Neural progenitor cell (in vitro differentiated cells): ENCODE measurements around the gene TRAM2. TPM values are rescaled to one million over a fixed set of nuclear protein-coding genes. Genes with fewer than 3 reads are reported as not detected.

Experiments
- DNase-seq: peaks from one replicate; pipeline ENCODE4 v3.0.0-alpha.2; 2016; ENCODE audit warnings: low spot score
- H2AFZ ChIP-seq: fragments of 200-600 bp; sonication (generic); replicated peaks from 2 replicates; pipeline ENCODE4 v1.6.1; 2016; ENCODE audit warnings: antibody characterized with exemption
- H3F3A ChIP-seq: fragments of 200-600 bp; sonication (generic); 2 replicates; pipeline ENCODE4 v1.6.1; 2016; ENCODE audit warnings: antibody characterized with exemption, low read depth
- H3K27ac ChIP-seq: fragments of 200-600 bp; sonication (generic); 2 replicates; pipeline ENCODE4 v1.5.1; 2016; ENCODE audit warnings: mild to moderate bottlenecking
- H3K27me3 ChIP-seq: fragments of 200-600 bp; sonication (generic); 2 replicates; pipeline ENCODE4 v1.6.1; 2016; ENCODE audit warnings: mild to moderate bottlenecking, moderate library complexity
- H3K36me3 ChIP-seq: fragments of 200-600 bp; sonication (generic); 2 replicates; pipeline ENCODE4 v1.5.1; 2016
- H3K4me1 ChIP-seq: fragments of 200-600 bp; sonication (generic); 2 replicates; pipeline ENCODE4 v1.6.1; 2016; ENCODE audit warnings: mixed run types
- H3K4me2 ChIP-seq: fragments of 200-600 bp; sonication (generic); 2 replicates; pipeline ENCODE4 v1.6.1; 2016
- H3K4me3 ChIP-seq: fragments of 200-600 bp; sonication (generic); 2 replicates; pipeline ENCODE4 v1.5.1; 2016
- H3K79me2 ChIP-seq: fragments of 200-600 bp; sonication (generic); 2 replicates; pipeline ENCODE4 v1.6.1; 2016; ENCODE audit warnings: low read depth
- H3K9ac ChIP-seq: fragments of 200-600 bp; sonication (generic); 2 replicates; pipeline ENCODE4 v1.6.1; 2016
- H3K9me3 ChIP-seq: fragments of 200-600 bp; sonication (generic); 2 replicates; pipeline ENCODE4 v1.5.1; 2016; ENCODE audit warnings: low read depth
- H4K20me1 ChIP-seq: fragments of 200-600 bp; sonication (generic); 2 replicates; pipeline ENCODE4 v1.6.1; 2016; ENCODE audit warnings: low read depth
- H3K27ac Mint-ChIP-seq: 3 replicates; pipeline ENCODE4 v1.8.0; 2021; ENCODE audit warnings: mixed read lengths
- H3K27me3 Mint-ChIP-seq: 2 replicates; pipeline ENCODE4 v1.8.0; 2022; ENCODE audit warnings: low read depth, mild to moderate bottlenecking, inconsistent platforms, moderate library complexity, mixed read lengths; ENCODE audit not compliant: insufficient read depth
- H3K36me3 Mint-ChIP-seq: 3 replicates; pipeline ENCODE4 v1.8.0; 2021; ENCODE audit warnings: mixed read lengths
- H3K4me1 Mint-ChIP-seq: 3 replicates; pipeline ENCODE4 v1.8.0; 2021; ENCODE audit warnings: mixed read lengths
- H3K4me3 Mint-ChIP-seq: 3 replicates; pipeline ENCODE4 v1.8.0; 2021; ENCODE audit warnings: mild to moderate bottlenecking, moderate library complexity, mixed read lengths
- H3K9me3 Mint-ChIP-seq: 3 replicates; pipeline ENCODE4 v1.8.0; 2020; ENCODE audit warnings: mixed read lengths
- EZH2 ChIP-seq: fragments of 200-600 bp; sonication (generic); IDR thresholded peaks from 2 replicates; pipeline ENCODE4 v1.6.1; 2017; ENCODE audit warnings: antibody characterized with exemption, mild to moderate bottlenecking, moderate library complexity
- EZH2phosphoT487 ChIP-seq: fragments of 200-600 bp; sonication (generic); IDR thresholded peaks from 2 replicates; pipeline ENCODE4 v1.6.1; 2017; ENCODE audit warnings: antibody characterized with exemption
- total RNA-seq: library from RNA; depleted of rRNA; stranded (reverse); fragments of >200 nt; gene quantifications from 2 replicates; pipeline ENCODE4 v1.2.3, GENCODE V29; 2015; ENCODE audit warnings: low replicate concordance
- TF ChIP-seq, protein P1 (sequence below): fragments of 200-600 bp; sonication (generic); IDR thresholded peaks from 2 replicates; pipeline ENCODE4 v1.5.1; 2017; ENCODE audit warnings: antibody characterized with exemption, mild to moderate bottlenecking

TRAM2 gene
- total RNA-seq, 1 donor from 2014 or later = 12.3 TPM

DNA sequence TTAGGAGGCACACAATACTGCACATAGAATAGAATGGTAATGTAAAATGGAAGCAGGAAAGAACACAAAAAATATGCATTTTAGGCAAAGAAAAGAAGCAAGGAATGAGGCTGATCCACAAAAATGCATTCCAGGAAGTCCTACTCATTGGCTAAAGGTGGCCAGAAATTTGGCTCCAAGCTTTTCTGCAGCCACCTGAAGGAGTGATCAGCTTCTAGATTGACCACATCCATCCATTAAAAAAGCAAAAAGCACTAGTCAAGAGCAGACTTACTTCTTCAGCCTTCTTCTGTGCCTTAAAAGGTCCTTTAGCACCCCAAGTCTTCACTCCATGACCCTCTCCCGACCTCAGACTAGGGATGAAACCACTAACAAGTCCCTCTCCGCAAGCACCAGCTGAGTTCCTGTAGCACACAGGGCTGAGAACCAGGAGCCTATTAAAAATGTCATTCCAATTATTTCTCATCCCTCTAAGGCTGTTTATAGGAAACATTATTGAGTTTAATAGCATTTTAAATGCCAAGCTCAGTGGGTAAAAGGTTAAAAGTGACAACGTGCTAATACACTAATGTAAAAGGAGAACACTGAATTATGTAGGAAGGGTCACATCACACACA lies 36.5 kb downstream of the TRAM2 start:
- TF ChIP-seq, protein P1, sequence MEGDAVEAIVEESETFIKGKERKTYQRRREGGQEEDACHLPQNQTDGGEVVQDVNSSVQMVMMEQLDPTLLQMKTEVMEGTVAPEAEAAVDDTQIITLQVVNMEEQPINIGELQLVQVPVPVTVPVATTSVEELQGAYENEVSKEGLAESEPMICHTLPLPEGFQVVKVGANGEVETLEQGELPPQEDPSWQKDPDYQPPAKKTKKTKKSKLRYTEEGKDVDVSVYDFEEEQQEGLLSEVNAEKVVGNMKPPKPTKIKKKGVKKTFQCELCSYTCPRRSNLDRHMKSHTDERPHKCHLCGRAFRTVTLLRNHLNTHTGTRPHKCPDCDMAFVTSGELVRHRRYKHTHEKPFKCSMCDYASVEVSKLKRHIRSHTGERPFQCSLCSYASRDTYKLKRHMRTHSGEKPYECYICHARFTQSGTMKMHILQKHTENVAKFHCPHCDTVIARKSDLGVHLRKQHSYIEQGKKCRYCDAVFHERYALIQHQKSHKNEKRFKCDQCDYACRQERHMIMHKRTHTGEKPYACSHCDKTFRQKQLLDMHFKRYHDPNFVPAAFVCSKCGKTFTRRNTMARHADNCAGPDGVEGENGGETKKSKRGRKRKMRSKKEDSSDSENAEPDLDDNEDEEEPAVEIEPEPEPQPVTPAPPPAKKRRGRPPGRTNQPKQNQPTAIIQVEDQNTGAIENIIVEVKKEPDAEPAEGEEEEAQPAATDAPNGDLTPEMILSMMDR = no peak
- no peak for TF ChIP-seq EZH2phosphoT487
- Histone ChIP-seq H3K36me3 (no peaks in the 10 kb centered on the region), H3K27me3 (no peaks in the 10 kb centered on the region), H3K4me3 (no peak overlapping the region), H3K4me2 (no peak overlapping the region), H3K9me3 (no peaks in the 10 kb centered on the region), H2AFZ (no peak overlapping the region), H4K20me1 (peaks cover 15% of the 10 kb centered on the region), H3F3A (no peaks in the 10 kb centered on the region), H3K9ac (no peak overlapping the region), H3K79me2 (peaks cover 11% of the 10 kb centered on the region), H3K4me1 (peaks cover 12% of the 10 kb centered on the region), H3K27ac (no peak overlapping the region)
- Mint-ChIP-seq H3K36me3 (peaks cover 8% of the 10 kb centered on the region), H3K9me3 (no peaks in the 10 kb centered on the region), H3K27ac (no peak overlapping the region), H3K4me3 (no peak overlapping the region), H3K27me3 (peaks cover 2% of the 10 kb centered on the region), H3K4me1 (peaks cover 47% of the 10 kb centered on the region)
- DNase-seq = no peak

- Histone ChIP-seq H2AFZ (no peak overlapping the region), H3K27ac (no peak overlapping the region), H3K4me3 (no peak overlapping the region), H3K4me1 (peaks cover 12% of the 10 kb centered on the region), H3F3A (no peaks in the 10 kb centered on the region), H3K9ac (no peak overlapping the region), H3K9me3 (no peaks in the 10 kb centered on the region), H3K36me3 (no peaks in the 10 kb centered on the region), H3K79me2 (peaks cover 9% of the 10 kb centered on the region), H3K27me3 (no peaks in the 10 kb centered on the region), H3K4me2 (no peak overlapping the region), H4K20me1 (peaks cover 10% of the 10 kb centered on the region)
- TF ChIP-seq, protein P1 = no peak
- TF ChIP-seq EZH2 = no peak
- TF ChIP-seq EZH2phosphoT487 = no peak
- peaks cover 9% of the 10 kb centered on the region for H3K36me3 Mint-ChIP-seq
- peaks cover 2% of the 10 kb centered on the region for H3K27me3 Mint-ChIP-seq
- no peaks in the 10 kb centered on the region for H3K9me3 Mint-ChIP-seq
- no peak overlapping the region for H3K27ac Mint-ChIP-seq
- H3K4me3 Mint-ChIP-seq = no peak overlapping the region
- DNase-seq = no peak
- peaks cover 41% of the 10 kb centered on the region for H3K4me1 Mint-ChIP-seq
These were observed 37.3 kb downstream of the TRAM2 start for GRCh38 chr6:52539607-52540006.

DNA sequence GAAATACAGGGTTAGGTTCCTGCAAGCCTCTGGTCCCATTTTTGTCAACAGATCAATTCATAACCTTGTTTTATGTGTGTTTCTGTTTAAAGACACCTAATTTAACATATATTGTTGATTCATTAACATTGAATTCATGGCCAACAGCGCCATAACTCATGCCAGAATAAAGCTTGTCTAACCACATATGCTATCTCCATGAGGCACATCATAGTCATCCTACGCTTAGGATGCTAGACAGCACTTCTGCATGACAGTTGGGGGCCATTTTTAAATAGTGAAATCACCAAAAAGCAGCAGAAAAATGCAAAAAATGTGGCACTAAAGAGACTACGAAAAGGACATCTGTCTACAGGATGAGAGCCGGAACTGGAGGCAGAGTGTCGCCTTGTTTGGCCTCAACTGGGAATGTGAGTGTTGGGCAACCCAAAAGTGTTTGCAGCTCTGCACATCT lies 37.9 kb downstream of the TRAM2 start:
- H3K9me3 ChIP-seq = no peaks in the 10 kb centered on the region
- no peak for TF ChIP-seq EZH2
- TF ChIP-seq, protein P1 = no peak
- no peak for TF ChIP-seq EZH2phosphoT487
- H3K4me2 ChIP-seq = no peak overlapping the region
- H3K36me3 ChIP-seq = no peaks in the 10 kb centered on the region
- H3F3A ChIP-seq = no peaks in the 10 kb centered on the region
- H3K27me3 Mint-ChIP-seq = peaks cover 2% of the 10 kb centered on the region
- no peak overlapping the region for H2AFZ ChIP-seq
- H3K27me3 ChIP-seq = no peaks in the 10 kb centered on the region
- peaks cover 3% of the 10 kb centered on the region for H3K36me3 Mint-ChIP-seq
- H3K79me2 ChIP-seq = peaks cover 9% of the 10 kb centered on the region
- H3K4me1 Mint-ChIP-seq = peaks cover 34% of the 10 kb centered on the region
- H3K27ac ChIP-seq = no peak overlapping the region
- H3K4me3 ChIP-seq = no peak overlapping the region
- peaks cover 10% of the 10 kb centered on the region for H3K4me1 ChIP-seq
- H3K9me3 Mint-ChIP-seq = no peaks in the 10 kb centered on the region
- no peak overlapping the region for H3K9ac ChIP-seq
- no peak overlapping the region for H3K27ac Mint-ChIP-seq
- H4K20me1 ChIP-seq = peaks cover 8% of the 10 kb centered on the region
- DNase-seq = no peak
- H3K4me3 Mint-ChIP-seq = no peak overlapping the region
